Cardiac septum (tissue), 1 donor: ENCODE data around the gene ROS1. TPM values are rescaled to one million over a fixed set of nuclear protein-coding genes. Genes with fewer than 3 reads are reported as not detected.

Experiments used
- DNase-seq: peaks from one replicate; pipeline ENCODE4 v3.0.0-alpha.2; 2020; ENCODE audit warnings: low spot score
- intact Hi-C: fragments of 100-400 bp; cut with DNase I; formaldehyde crosslinking; loops from one replicate; pipeline ENCODE4 v1.14.0; 2022
- total RNA-seq: library from RNA; stranded (reverse); fragmentation: NEBNext Ultra II Directional; extraction: Animal tissue kit (Norgen Biotek cat#: 25700); gene quantifications from one replicate; pipeline ENCODE4 v1.2.1, GENCODE V29; 2021
- donor health status: DM: no; HTN: no; CAD: no.

ROS1 gene
- total RNA-seq, 1 donor from 2014 or later: 0.05 TPM

- DNase-seq: no peak
- intact Hi-C loops: no loop called here
These were observed 97.7 kb downstream of the ROS1 start for GRCh38 chr6:117328005-117328389.

DNA sequence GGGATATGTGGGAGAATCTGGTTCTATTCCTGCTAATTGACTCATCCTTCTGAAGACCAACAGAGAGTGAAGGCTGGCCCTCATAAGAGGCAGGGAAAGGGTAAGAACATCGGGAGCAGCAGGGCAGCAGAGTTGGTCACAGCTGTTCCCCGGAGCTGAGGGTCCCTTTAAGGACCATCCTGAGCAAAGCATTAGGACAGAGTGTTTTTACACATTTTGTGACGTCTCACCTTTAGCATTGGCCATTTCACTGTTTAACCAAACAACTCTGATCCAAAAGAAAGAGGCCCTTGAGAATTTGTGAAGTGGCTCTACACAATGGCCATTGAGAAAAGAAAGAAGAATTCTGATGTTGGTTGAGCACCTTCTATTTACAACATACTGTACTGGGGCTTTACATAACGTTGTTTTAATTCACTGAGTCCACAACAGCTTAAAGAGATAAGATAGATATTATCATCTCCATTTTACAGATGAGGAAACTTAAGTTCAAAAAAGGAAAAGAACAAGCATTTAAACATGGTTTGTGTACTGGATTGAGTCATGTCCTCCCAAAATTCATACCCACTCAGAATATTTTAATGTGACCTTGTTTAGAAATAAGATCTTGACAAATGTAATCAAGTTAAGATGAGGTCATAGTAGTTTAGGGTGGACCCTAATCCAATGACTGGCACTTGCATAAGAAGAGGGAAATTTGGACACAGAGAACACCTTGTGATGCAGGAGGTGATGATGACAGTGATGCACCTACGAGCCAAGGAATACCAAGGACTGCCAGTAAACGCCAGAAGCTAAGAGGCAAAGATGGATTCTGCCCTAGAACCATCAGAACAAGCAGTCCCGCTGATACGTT, 98.4 kb downstream of the ROS1 start:
- DNase-seq: no peak
- intact Hi-C loops: no loop called here

DNA sequence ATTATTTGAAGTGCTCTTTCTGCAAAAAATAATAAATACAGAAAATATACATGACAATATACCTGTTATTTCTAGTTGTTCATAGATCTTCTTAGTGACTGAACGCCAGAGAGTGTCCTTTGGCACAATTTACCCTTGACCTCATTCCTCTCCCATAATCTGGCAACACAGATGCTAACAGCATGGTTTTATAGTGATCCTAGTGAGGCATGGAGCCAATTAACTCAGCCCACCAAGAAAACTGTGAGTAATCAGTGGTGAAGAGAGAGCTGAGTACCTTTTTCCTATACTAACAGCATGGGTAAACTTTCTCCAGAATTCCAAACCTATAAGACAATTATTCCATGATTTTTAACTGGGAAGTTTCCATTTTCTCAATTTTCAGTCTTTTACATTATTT, 99.3 kb downstream of the ROS1 start:
- no peak for DNase-seq

DNA sequence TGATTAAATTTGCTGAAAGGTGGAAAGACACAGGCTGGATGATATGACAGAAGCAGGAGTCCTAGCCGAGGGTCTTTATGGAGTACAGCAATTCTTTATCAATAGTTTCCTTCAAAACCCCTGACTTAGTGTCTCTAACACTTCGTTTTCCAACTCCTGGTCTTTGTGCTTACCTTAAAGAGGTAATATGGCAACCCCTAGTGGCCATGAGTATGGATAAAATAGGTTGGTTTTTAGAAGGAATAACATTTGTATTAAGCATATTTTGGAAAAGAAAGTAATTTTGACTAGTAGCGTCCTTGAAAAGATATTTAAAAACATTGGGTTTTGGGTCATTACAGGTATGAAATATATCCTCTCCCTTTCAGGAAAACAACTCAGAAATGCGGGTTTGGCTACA, 108.5 kb downstream of the ROS1 start:
- DNase-seq: no peak
- intact Hi-C loops: loop anchor here (2.0 to 5.0 kb wide), 2 partner anchors 36 to 345 kb away; no protein-coding TSS in a partner anchor

More for the DNA sequence above, 99.3 kb downstream of the ROS1 start:
- intact Hi-C loops: no loop called here

DNA sequence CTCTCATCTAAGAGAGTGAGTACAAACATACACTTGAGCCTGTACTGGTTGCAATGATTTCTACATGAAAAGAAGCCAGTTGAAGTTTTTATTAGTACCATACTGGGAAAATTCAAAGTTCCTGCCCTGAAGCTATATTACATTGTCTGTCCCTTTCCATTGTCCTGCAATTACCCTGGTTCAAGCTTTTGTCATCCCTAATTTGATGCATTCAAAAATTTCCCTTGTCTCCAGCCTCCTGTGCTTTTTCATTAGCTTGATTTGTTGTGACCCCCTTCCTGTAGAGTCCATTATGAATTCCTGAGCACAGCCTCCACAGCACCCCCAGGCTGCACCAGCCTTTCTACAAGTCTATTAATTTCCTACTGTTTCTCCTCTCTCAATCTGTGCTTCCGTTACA, 114.0 kb downstream of the ROS1 start:
- intact Hi-C loops: no loop called here
- no peak for DNase-seq

DNA sequence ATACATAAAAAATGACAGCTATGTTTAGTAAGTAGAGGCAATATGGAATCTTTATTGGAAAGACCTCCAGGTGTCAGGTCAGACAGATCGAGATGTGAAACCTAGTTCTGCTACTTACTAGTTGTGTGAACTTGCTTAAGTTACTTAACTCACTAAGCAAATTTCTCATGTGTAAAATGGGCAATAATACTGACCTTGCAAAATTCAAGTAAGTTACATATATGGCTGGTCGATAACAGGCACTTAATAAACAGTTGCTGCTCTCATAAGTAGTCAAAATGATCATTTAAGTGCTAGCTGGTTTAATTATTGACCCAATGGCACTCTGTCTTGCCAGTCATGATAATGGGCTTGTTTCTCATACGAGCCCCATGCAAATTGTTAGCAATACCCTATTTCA, 114.4 kb downstream of the ROS1 start:
- no peak for DNase-seq
- intact Hi-C loops: no loop called here

GRCh38 chr6:117309611-117310010, 116.1 kb downstream of the ROS1 start:
- intact Hi-C loops: no loop called here
- DNase-seq: no peak

GRCh38 chr6:117309069-117309468, 116.7 kb downstream of the ROS1 start:
- no peak for DNase-seq
- intact Hi-C loops: no loop called here

DNA sequence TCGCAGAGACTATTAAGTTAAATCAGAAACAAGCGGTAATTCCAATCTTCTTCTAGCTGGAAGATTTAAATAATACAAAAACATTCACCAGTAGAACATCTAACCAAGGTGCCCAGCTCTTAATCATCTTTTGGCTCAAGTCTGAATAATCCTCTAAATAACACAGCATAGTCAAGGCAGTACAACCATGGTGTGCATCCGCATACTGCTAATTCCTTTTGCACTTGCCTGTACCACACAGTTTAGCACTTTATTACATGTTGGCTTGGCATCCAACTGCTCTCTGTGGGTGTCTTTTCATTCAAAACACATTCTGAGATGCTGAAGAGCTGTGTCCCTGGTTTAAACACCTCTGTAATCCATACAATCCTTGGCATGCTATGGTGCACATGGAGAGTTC, 118.1 kb downstream of the ROS1 start:
- intact Hi-C loops: no loop called here
- no peak for DNase-seq

- no peak for DNase-seq
- intact Hi-C loops: no loop called here
These were observed 119.4 kb downstream of the ROS1 start for GRCh38 chr6:117306227-117306790.

DNA sequence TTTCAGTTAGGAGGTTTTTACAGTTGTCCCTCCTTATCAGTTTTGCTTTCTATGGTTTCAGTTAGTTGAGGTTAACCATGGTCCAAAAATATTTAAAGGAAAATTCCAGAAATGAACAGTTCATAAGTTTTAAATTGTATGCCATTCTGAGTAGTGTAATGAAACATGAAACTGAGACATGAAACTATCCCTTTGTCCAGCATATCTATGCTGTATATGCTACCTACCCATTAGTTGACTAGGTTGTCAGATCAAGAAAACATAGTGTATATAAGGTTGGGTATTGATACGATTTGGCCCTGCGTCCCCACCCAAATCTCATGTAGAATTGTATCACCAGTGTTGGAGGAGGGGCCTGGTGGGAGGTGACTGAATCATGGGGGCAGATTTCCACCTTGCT, 121.3 kb downstream of the ROS1 start:
- DNase-seq: no peak
- intact Hi-C loops: no loop called here

DNA sequence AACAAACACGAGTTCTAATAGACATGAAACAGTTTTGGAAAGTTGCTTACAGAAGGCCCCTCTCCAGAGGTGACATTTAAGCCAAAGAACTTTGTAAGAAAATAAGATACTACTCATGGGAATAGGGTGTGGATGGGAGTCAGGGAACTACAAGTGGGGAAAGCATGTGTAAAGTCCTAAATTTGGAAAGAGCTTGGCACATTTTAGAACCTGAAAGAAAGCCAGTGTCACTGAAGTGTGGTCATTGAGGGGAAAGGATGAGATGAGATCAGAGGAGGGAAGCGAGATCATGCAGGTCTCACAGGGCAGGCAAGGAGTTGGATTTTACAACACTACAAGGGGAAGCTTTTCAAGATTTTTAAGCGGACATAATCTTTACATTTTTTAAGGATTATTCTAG, 122.4 kb downstream of the ROS1 start:
- intact Hi-C loops: no loop called here
- no peak for DNase-seq

- intact Hi-C loops: loop anchor here (10.0 kb wide), 1 partner anchor 154 kb away; no protein-coding TSS in a partner anchor
- no peak for DNase-seq
These were observed 126.8 kb downstream of the ROS1 start for GRCh38 chr6:117298941-117299340.

DNA sequence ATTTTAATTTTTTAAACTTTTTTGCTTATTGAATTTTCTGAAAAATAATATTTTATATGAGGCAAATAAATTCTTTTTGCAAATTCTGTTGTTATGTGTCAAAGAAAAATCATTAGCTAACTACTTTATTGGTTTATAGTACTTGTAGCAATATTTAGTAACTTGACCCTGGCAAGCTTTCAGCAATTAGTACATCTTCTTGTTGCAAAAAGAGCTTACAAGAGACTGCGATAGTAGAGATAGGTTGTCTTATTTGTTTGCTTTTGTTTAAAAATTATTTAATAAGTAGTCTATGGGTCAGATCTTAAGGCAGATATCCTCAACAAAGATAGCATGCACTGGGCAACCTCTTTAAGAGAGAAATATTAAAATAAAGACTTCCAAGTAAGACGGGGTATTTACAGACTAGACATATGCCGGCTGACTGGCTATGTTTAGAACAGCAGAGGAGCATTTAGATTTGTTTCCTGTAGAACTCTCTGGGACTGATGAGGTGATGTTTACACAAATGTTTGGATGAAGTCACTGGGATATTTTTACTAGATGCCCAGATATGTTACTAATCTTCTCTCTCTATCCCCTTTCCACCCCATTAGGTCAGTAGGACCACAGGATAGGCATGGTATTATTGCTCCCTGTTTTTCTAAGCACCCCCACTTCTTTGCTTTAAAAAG, 135.4 kb downstream of the ROS1 start:
- intact Hi-C loops: loop anchor here (10.0 kb wide), 1 partner anchor 146 kb away; no protein-coding TSS in a partner anchor
- DNase-seq: no peak

DNA sequence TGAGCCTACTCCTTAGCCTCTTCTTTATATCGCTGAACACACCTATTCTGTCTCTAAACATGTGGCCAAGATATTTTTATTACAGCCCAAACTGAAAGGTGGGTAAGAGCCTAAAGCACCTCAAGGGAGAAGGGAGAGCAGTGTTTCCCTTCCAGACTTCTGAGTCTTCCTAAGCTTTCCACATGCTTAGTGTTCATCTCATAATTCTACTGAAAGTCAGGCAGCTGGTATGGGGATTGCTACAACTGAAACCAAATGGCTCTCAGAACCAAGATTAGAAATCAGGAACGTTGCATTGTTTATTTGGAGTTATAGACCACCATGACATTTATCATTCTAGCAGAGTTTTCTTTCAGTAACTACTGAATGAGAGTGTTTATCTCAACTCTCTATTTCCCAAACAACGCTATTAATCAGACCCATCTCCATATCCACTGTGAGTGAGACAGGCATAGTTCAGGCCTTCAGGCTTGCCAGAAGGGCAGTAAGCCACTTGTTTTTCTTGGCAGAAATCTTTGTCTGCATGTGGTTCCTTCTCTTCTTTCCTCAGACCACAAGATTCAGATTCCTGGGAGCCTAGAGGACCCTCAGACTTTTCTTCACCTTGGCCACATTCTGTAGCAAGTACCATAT, 137.5 kb downstream of the ROS1 start:
- intact Hi-C loops: no loop called here
- DNase-seq: no peak

DNA sequence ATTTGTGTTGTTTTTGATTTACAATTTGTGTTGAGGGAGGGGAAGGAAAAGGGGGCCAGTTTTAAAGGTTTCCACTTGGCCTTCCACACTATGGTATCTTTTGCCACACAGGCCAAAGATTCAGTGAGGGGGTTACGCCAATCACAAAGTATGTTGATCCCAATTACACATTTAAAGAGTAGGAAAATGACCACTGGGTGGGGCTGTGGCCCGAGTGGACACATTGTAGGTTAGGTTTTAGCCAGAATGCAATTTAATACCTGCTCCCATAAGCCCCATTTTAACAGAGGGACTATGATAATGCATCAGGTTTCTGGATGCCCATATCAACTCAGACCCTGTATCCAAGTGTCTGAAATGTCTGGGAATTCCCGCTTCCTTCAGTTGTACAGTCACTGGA, 144.8 kb downstream of the ROS1 start:
- no peak for DNase-seq
- intact Hi-C loops: loop anchor here (2.0 kb wide), 1 partner anchor 36 kb away; no protein-coding TSS in a partner anchor

DNA sequence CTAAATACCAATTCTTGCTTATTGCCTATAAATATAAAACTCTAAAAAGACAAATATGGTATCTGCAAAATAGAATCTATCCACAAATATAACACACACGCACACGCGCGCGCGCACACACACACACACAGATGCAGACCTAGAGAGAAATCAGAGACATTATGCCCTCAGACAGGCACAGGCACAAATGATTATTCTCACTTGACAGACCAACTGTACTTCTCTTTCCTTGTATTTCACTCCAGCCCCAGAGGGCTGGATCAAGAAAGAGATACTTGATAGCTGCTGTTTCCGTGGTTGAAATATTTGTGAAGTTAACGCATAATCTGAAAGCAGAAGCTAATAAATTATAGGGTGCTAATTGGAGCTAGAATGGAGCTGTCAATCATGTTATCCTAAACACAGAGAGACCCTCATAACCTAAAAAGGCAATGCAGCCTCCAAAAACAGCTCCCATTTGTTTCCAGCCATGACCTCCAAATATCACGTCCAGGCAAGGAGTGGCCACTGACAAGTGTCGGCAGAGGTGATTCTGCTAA, 148.9 kb downstream of the ROS1 start:
- intact Hi-C loops: no loop called here
- no peak for DNase-seq

DNA sequence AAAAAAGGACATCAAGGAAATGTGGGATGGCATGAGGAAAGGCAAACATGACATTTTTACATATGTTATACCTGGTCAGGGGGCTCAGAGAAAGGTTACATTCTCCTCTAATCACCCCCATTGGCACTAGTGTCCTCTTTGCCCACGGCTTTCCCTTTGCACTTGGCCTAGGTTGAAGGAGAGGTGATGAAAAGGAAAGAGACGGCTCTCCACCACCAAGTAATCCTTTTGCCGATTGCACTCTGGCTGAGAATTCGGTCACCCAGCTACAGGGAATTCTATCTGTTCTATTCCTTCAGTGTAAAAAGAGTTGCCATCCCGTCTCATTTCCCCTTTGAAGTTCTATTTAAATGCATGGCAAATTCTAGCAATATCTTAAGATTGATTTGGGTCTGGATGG, 150.0 kb downstream of the ROS1 start:
- intact Hi-C loops: no loop called here
- no peak for DNase-seq

- intact Hi-C loops: no loop called here
- DNase-seq: no peak
These were observed 150.5 kb downstream of the ROS1 start for GRCh38 chr6:117275205-117275604.

DNA sequence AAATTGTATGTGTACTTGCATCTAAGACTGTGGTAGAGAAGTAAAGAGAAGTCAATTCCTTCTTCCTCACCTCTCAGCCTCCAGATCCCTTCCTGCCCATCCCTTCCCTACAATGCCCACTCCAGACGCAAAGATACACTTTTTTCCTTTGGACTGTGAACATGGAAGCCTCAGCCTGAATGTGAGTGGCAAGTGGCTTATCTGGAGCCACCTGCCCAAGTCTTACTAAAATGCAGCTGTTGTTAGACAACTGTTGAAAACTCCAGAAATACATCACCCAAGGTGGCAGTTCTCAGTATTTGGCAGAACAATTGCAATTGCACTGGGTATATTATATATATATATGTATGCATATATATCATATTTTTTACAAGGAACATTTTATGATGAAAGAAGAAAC, 152.9 kb downstream of the ROS1 start:
- no peak for DNase-seq
- intact Hi-C loops: no loop called here
